Spleen (tissue), 11 donors: ENCODE measurements around the gene DENND2D. TPM values are rescaled to one million over a fixed set of nuclear protein-coding genes. Genes with fewer than 3 reads are reported as not detected.

Experiments
- DNase-seq: peaks from one replicate; pipeline ENCODE4 v3.0.0-alpha.2; 2020
- H3K27ac ChIP-seq, 8 donors: fragments of 200-600 bp; sonication (generic) in 7 of 8; 1 replicate in 4 of 8; 2 replicates in 4 of 8; pipeline versions ENCODE4 v1.5.0 to v1.8.0; 2016 to 2021; ENCODE audit warnings: inconsistent platforms in 4 of 8, mild to moderate bottlenecking in 4 of 8, moderate library complexity in 1 of 8
- H3K27me3 ChIP-seq, 7 donors: fragments of 200-600 bp; sonication (generic) in 6 of 7; replicated peaks in 1 of 7; 1 replicate in 4 of 7; 2 replicates in 3 of 7; pipeline versions ENCODE4 v1.5.0 to v1.8.0; 2016 to 2021; ENCODE audit warnings: inconsistent platforms in 3 of 7, mild to moderate bottlenecking in 1 of 7
- H3K36me3 ChIP-seq, 6 donors: fragments of 200-600 bp; sonication (generic) in 5 of 6; 1 replicate in 4 of 6; 2 replicates in 2 of 6; pipeline versions ENCODE4 v1.5.0 to v1.8.0; 2016 to 2021; ENCODE audit warnings: inconsistent platforms in 2 of 6
- H3K4me1 ChIP-seq, 6 donors: fragments of 200-600 bp; sonication (generic) in 5 of 6; 1 replicate in 3 of 6; 2 replicates in 3 of 6; pipeline versions ENCODE4 v1.5.0 to v1.8.0; 2016 to 2021; ENCODE audit warnings: inconsistent platforms in 3 of 6
- H3K4me3 ChIP-seq, 8 donors: fragments of 200-600 bp; sonication (generic) in 7 of 8; 1 replicate in 4 of 8; 2 replicates in 4 of 8; pipeline versions ENCODE4 v1.5.0 to v1.8.0; 2016 to 2021; ENCODE audit warnings: inconsistent platforms in 4 of 8, mild to moderate bottlenecking in 4 of 8, moderate library complexity in 2 of 8
- H3K9me3 ChIP-seq, 8 donors: fragments of 200-600 bp; sonication (generic) in 7 of 8; 1 replicate in 4 of 8; 2 replicates in 4 of 8; pipeline versions ENCODE4 v1.5.0 to v1.8.0; 2016 to 2021; ENCODE audit warnings: inconsistent platforms in 4 of 8
- POLR2A ChIP-seq, 3 donors: fragments of 450-650 bp; IDR thresholded peaks; one replicate each; pipeline ENCODE4 v1.5.1; 2017; ENCODE audit warnings: antibody characterized with exemption in 3 of 3, mild to moderate bottlenecking in 1 of 3
- POLR2AphosphoS5 ChIP-seq, 3 donors: sonication (generic); formaldehyde crosslinking; IDR thresholded peaks; one replicate each; pipeline ENCODE4 v1.5.1; 2017; ENCODE audit warnings: antibody characterized with exemption in 3 of 3
- WGBS, 5 donors: extraction: QIAGEN DNeasy Blood & Tissue Kit in 3 of 5; methylation state at CpG; one replicate each; pipeline versions ENCODE4 v1.1.5 to v1.1.7; 2013 to 2018; 5-methylcytosine and 5-hydroxymethylcytosine counted together
- intact Hi-C: fragments of 100-400 bp; cut with DNase I; formaldehyde crosslinking; loops from one replicate; pipeline ENCODE4 v1.15.0; 2023; ENCODE audit warnings: low total_unique reads
- polyA plus RNA-seq, 3 donors: library from polyadenylated mRNA; stranded (reverse); fragments of 200-250 nt; gene quantifications; one replicate each; pipeline ENCODE4 v1.2.1, GENCODE V29; 2013
- total RNA-seq, 7 donors: library from RNA; depleted of rRNA in 3 of 7; stranded (reverse); fragments of >200 nt in 3 of 7; fragmentation: NEBNext Ultra II Directional in 4 of 7; extraction: Animal tissue kit (Norgen Biotek cat#: 25700) in 4 of 7; gene quantifications; one replicate each; pipeline versions ENCODE4 v1.1.0 to v1.2.1, GENCODE V29; 2016 to 2021
- TF ChIP-seq, protein P1 (sequence below), 11 experiments: fragments of 200-600 bp in 7 of 11; fragments of 450-650 bp in 4 of 11; sonication (generic) in 4 of 11; IDR thresholded peaks in 8 of 11; conservative IDR thresholded peaks in 3 of 11; 1 replicate in 7 of 11; 2 replicates in 4 of 11; pipeline versions ENCODE4 v1.4.0 to v1.8.0; 2016 to 2021; ENCODE audit warnings: antibody characterized with exemption in 11 of 11, inconsistent platforms in 4 of 11, mild to moderate bottlenecking in 1 of 11
- donor health status: healthy with polysubstance abuse.
- donor health status: DM: no; HTN: no; CAD: no; lungs with moderate emphysema.
- donor health status: DM: no; HTN: no; CAD: no.
- donor health status: Bipolar disorder and iron deficiency.
- donor health status: healthy.
- donor health status: DM: no; HTN: no; CAD: no.
- donor health status: DM: yes; HTN: yes; CAD: no.

DENND2D gene
- total and polyA plus RNA-seq, 10 donors, result 90.3 to 182 (median 149) TPM

GRCh38 chr1:111196213-111196612 is 4.2 kb downstream of the DENND2D start:
- no peaks in the 10 kb centered on the region for H3K27me3 ChIP-seq
- intact Hi-C loops, result loop anchor here (10.0 kb wide), 1 partner anchor 51 kb away; the partner anchor contains the start of genes CEPT1 and DRAM2
- TF ChIP-seq POLR2A (IDR thresholded peaks at IDR 0.05) (no peak), POLR2AphosphoS5 (IDR thresholded peaks at IDR 0.05) (no peak)
- TF ChIP-seq, protein P1, sequence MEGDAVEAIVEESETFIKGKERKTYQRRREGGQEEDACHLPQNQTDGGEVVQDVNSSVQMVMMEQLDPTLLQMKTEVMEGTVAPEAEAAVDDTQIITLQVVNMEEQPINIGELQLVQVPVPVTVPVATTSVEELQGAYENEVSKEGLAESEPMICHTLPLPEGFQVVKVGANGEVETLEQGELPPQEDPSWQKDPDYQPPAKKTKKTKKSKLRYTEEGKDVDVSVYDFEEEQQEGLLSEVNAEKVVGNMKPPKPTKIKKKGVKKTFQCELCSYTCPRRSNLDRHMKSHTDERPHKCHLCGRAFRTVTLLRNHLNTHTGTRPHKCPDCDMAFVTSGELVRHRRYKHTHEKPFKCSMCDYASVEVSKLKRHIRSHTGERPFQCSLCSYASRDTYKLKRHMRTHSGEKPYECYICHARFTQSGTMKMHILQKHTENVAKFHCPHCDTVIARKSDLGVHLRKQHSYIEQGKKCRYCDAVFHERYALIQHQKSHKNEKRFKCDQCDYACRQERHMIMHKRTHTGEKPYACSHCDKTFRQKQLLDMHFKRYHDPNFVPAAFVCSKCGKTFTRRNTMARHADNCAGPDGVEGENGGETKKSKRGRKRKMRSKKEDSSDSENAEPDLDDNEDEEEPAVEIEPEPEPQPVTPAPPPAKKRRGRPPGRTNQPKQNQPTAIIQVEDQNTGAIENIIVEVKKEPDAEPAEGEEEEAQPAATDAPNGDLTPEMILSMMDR (IDR thresholded peaks at IDR 0.05 in 8 of 11, conservative IDR thresholded peaks at IDR 0.05 in 3 of 11), result no peak
- H3K36me3 ChIP-seq, result peaks cover 0 to 91% (median 63%) of the 10 kb centered on the region in 6 donors
- H3K4me1 ChIP-seq, result peaks cover 75 to 100% (median 99%) of the 10 kb centered on the region in 6 donors
- WGBS, 5 donors, result 77 to 83% (median 79%) methylated on average over 2 of the region's 2 CpGs
- DNase-seq, result no peak
- peak overlapping the region in 5 of 8 donors; percentile 41 to 88 (median 58) for H3K4me3 ChIP-seq
- H3K9me3 ChIP-seq, result no peaks in the 10 kb centered on the region
- peak overlapping the region; percentile 9 to 100 (median 74) for H3K27ac ChIP-seq

DNA sequence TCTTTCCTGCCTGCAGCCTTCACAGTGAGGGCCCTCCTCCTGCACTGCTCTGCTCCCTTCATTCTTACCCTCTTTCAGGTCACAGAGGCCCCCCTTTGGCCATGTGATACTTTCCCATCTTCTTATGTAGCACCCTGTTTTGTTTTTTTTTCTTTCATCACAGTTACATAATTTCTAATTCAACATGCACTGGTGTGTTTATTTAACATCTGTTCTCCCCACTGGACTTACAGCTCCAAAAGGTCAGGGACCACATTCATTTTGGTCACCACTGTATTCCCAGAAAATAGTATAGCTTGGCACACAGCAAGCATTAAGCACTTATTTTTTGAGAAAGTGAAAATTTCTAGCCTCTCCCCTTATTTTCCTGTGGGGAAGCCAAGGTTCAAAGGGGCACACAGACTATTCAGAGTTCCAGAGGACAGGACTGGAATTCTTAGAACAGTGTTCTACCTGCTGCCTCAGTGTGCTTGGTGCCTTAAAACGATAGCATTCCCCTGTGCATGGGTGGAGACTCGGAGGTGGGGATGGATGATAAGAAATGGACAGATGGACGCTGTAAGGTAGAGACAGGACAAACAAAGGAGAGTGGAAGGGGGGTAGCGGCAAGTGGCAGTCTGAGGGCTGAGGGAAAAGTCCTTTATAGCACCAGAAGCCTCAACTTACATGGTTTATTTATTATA is 5.3 kb downstream of the DENND2D start:
- Histone ChIP-seq H3K9me3 (no peaks in the 10 kb centered on the region), H3K4me3 (peak overlapping the region in 3 of 8 donors; percentile 7 to 88 (median 79)), H3K36me3 (peaks cover 0 to 100% (median 70%) of the 10 kb centered on the region in 6 donors), H3K27ac (peak overlapping the region; percentile 51 to 100 (median 90)), H3K27me3 (no peaks in the 10 kb centered on the region), H3K4me1 (peaks cover 66 to 100% (median 99%) of the 10 kb centered on the region in 6 donors)
- TF ChIP-seq POLR2A (IDR thresholded peaks at IDR 0.05) (no peak), POLR2AphosphoS5 (IDR thresholded peaks at IDR 0.05) (no peak)
- TF ChIP-seq, protein P1 (IDR thresholded peaks at IDR 0.05 in 8 of 11, conservative IDR thresholded peaks at IDR 0.05 in 3 of 11), result no peak
- no peak for DNase-seq
- intact Hi-C loops, result loop anchor here (10.0 kb wide), 1 partner anchor 50 kb away; the partner anchor contains the start of genes CEPT1 and DRAM2
- WGBS, 5 donors, result 70 to 84% (median 73%) methylated on average over 4 of the region's 4 CpGs

DNA sequence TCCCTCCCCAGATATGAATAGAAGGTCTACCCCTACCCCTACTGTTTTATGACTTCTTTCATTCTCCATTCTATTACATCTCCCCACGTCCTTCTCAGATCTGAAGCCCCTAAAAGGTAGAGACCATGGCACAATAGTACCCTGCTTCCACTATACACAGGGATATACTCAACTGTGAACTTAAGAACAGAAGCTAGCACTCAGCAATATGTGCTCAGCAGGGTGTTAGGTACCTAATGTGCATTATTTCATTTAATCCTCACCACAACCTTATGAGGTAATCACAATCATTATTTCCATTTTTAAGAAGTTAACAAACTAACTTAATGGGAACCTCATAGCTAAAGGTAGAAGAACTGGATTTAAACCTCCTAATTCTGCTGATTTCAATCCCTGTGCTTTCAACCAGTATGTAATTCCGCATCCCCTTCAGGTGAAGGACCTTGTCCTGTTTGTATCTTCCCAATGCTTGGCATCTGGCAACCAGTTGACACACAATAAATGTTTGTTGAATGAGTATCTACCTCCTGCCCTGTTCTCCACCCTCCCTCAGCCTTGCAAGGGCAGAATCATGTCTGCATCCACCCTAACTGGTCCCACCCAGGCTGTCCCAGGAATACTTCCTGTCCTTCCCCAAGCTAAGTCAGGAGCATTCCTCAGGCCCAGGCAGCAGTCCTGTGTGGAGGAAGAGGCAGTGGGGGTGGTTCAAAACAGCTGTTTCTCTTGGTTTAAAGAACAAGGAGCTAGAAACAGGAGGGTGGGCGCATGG is 6.5 kb downstream of the DENND2D start:
- Histone ChIP-seq H3K27ac (peak overlapping the region; percentile 73 to 100 (median 90)), H3K4me1 (peaks cover 65 to 100% (median 97%) of the 10 kb centered on the region in 6 donors), H3K9me3 (no peaks in the 10 kb centered on the region), H3K36me3 (peaks cover 0 to 100% (median 75%) of the 10 kb centered on the region in 6 donors), H3K4me3 (peak overlapping the region in 1 of 8 donors; percentile 31), H3K27me3 (no peaks in the 10 kb centered on the region)
- 85 to 90% (median 87%) methylated on average over 3 of the region's 3 CpGs for WGBS, 5 donors
- no peak for DNase-seq
- intact Hi-C loops, result loop anchor here (10.0 kb wide), 1 partner anchor 49 kb away; the partner anchor contains the start of genes CEPT1 and DRAM2
- TF ChIP-seq POLR2AphosphoS5 (IDR thresholded peaks at IDR 0.05), result peak in 2 of 3 donors; percentile 10 to 49
- TF ChIP-seq, protein P1 (IDR thresholded peaks at IDR 0.05 in 8 of 11, conservative IDR thresholded peaks at IDR 0.05 in 3 of 11), result no peak
